Thoracic aorta (tissue), 2 donors: ENCODE results near the gene PRDM16. TPM values are rescaled to one million over a fixed set of nuclear protein-coding genes. Genes with fewer than 3 reads are reported as not detected.

Experiments used
- ATAC-seq: fragments of 150-250 bp; one replicate; pipeline ENCODE4 v1.8.0; 2017; ENCODE audit warnings: low read depth; ENCODE audit not compliant: insufficient number of reproducible peaks, low FRiP score
- DNase-seq: peaks from one replicate; pipeline ENCODE4 v3.0.0-alpha.2; 2020; ENCODE audit warnings: low spot score
- H3K27ac ChIP-seq, 2 donors: fragments of 200-600 bp; sonication (generic); 1 replicate in 1 of 2; 2 replicates in 1 of 2; pipeline ENCODE4 v1.5.1; 2016; ENCODE audit warnings: mild to moderate bottlenecking in 2 of 2, moderate library complexity in 2 of 2
- H3K27me3 ChIP-seq: fragments of 200-600 bp; sonication (generic); replicated peaks from 2 replicates; pipeline ENCODE4 v1.6.0; 2016; ENCODE audit warnings: mild to moderate bottlenecking; ENCODE audit not compliant: insufficient read depth
- H3K36me3 ChIP-seq: fragments of 200-600 bp; sonication (generic); one replicate; pipeline ENCODE4 v1.5.1; 2016
- H3K4me1 ChIP-seq, 2 donors: fragments of 200-600 bp; sonication (generic); 1 replicate in 1 of 2; 2 replicates in 1 of 2; pipeline versions ENCODE4 v1.5.1 to v1.6.0; 2016; ENCODE audit warnings: low read depth in 2 of 2, mild to moderate bottlenecking in 1 of 2; ENCODE audit not compliant: control insufficient read depth in 1 of 2
- H3K4me3 ChIP-seq: fragments of 200-600 bp; sonication (generic); 2 replicates; pipeline ENCODE4 v1.5.1; 2016; ENCODE audit warnings: mild to moderate bottlenecking
- H3K9me3 ChIP-seq: fragments of 200-600 bp; sonication (generic); 2 replicates; pipeline ENCODE4 v1.5.1; 2016
- total RNA-seq, 2 donors: library from RNA; depleted of rRNA; stranded (reverse); fragments of >200 nt; gene quantifications; one replicate each; pipeline versions ENCODE4 v1.1.0 to v1.2.3, GENCODE V29; 2016
- TF ChIP-seq, protein P1 (sequence below): fragments of 200-600 bp; sonication (generic); IDR thresholded peaks from one replicate; pipeline ENCODE4 v1.5.1; 2019; ENCODE audit warnings: antibody characterized with exemption

The PRDM16 gene
- total RNA-seq, 2 donors from 2014 or later: 68.9 to 85.4 TPM

DNA sequence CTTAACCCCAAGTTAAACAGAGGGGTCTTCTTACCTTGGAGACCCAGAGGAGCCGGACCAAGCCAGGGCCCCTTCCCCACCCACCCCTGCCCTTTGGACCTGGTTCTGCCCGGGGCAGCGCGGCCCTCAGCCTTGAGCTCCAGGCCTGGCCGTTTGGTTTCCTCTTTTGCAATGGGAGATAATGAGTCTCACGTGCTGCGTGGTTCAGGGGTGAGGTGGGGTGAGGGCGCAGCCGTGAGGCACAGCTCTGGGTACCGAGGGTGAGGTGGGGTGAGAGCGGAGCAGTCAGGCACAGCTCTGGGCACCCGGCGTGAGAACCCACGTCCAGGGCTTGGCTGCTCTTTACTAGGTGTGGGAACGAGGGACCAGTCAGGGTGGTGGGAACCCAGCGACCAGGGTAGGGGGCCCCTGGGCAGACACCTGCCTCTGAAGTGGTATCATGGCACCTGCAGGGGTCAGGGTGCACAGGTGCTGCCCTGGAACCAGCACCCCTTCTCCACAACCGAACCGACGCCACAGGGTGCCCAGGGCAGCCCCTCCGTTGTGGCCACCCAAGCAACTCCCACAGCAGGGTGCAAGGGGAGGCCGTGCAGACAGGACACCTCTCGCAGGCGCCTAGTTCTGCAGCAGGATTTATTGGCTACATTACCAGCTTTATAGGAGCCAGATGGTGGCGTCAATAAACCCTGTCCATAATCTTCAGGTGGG, 182.2 kb downstream of the PRDM16 start:
- H3K27ac ChIP-seq: no peak overlapping the region
- DNase-seq: no peak
- ATAC-seq: no peak
- H3K27me3 ChIP-seq: no peaks in the 10 kb centered on the region
- H3K36me3 ChIP-seq: no peaks in the 10 kb centered on the region
- peaks cover 12 to 25% of the 10 kb centered on the region in 2 donors for H3K4me1 ChIP-seq
- TF ChIP-seq, protein P1, sequence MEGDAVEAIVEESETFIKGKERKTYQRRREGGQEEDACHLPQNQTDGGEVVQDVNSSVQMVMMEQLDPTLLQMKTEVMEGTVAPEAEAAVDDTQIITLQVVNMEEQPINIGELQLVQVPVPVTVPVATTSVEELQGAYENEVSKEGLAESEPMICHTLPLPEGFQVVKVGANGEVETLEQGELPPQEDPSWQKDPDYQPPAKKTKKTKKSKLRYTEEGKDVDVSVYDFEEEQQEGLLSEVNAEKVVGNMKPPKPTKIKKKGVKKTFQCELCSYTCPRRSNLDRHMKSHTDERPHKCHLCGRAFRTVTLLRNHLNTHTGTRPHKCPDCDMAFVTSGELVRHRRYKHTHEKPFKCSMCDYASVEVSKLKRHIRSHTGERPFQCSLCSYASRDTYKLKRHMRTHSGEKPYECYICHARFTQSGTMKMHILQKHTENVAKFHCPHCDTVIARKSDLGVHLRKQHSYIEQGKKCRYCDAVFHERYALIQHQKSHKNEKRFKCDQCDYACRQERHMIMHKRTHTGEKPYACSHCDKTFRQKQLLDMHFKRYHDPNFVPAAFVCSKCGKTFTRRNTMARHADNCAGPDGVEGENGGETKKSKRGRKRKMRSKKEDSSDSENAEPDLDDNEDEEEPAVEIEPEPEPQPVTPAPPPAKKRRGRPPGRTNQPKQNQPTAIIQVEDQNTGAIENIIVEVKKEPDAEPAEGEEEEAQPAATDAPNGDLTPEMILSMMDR: no peak
- H3K4me3 ChIP-seq: no peak overlapping the region
- no peaks in the 10 kb centered on the region for H3K9me3 ChIP-seq

DNA sequence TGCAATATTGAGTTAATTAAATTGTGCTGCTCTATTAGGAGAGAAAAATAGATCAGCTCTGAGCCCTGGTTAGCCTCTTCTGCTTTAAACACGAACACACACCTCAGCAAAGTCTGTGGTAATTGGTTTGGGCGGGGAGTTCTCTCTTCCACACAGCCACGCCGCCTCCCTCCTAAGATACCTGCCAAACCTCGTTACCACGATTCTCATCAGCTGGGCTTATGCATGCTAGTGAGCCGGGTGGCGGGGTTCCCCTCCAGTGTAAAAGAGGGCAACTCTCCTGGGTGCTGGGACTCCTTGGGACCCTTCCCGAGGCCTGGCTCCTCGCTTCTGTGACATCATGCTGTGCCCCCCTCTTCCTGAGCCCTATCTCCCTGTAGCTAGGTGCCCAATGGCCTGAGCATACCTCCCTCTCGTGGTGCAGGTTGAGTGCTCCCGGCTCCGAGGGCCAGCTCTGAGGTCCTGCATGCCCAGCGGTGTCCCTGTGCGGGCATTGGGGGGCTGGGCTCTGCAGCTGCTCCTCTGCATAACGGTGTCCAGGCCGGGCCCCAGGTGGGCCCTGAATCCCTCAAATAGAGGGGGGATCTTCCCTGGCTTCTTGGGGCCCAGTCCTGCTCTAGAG, 182.9 kb downstream of the PRDM16 start:
- Histone ChIP-seq H3K27me3 (no peaks in the 10 kb centered on the region), H3K4me1 (peaks cover 12 to 24% of the 10 kb centered on the region in 2 donors), H3K9me3 (no peaks in the 10 kb centered on the region), H3K4me3 (no peak overlapping the region), H3K36me3 (no peaks in the 10 kb centered on the region), H3K27ac (no peak overlapping the region)
- ATAC-seq: no peak
- DNase-seq: no peak
- TF ChIP-seq, protein P1: no peak

DNA sequence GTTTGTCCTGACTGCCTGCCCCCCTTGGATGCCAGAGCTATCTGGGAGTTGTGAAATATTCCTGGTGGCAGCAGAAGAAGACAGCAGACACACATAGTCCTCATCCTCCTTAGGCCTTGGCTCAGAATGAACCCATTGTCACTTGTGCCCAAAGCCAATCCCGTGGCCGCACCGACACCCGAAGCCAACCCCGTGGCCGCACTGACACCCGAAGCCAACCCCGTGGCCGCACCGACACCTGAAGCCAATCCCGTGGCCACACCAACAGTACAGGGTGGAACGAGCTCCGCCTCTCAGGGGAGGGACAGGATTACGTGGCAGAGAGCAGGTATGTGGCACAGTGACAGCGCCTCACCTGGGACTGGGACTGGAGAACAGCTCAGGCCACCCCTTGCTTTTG, 186.7 kb downstream of the PRDM16 start:
- no peaks in the 10 kb centered on the region for H3K27me3 ChIP-seq
- H3K4me1 ChIP-seq: peaks cover 11 to 34% of the 10 kb centered on the region in 2 donors
- H3K36me3 ChIP-seq: no peaks in the 10 kb centered on the region
- TF ChIP-seq, protein P1: no peak
- no peak overlapping the region for H3K4me3 ChIP-seq
- DNase-seq (no peak), ATAC-seq (no peak)
- no peak overlapping the region for H3K27ac ChIP-seq
- no peaks in the 10 kb centered on the region for H3K9me3 ChIP-seq

DNA sequence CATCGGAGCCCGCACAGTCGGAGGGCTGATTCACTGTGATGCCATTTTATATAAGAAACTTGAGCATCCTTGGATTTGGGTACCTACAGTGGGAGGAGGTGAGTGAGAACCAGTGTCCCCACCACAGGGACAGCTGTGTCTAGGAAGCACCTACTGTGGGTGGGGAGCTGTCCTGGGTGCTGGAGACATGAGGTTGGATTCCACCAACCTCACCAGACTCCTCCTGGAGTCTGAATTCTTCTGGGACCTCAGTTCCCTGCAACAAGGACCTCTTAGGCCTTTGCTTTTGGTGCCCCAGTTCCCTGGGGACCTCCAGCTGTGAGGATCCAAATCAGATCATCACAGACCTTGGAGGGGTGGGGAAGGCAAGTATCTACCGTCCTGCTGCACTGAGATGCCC, 188.8 kb downstream of the PRDM16 start:
- ATAC-seq: no peak
- TF ChIP-seq, protein P1: no peak
- Histone ChIP-seq H3K4me1 (peaks cover 30 to 55% of the 10 kb centered on the region in 2 donors), H3K27me3 (no peaks in the 10 kb centered on the region), H3K9me3 (no peaks in the 10 kb centered on the region), H3K27ac (no peak overlapping the region), H3K4me3 (no peak overlapping the region), H3K36me3 (no peaks in the 10 kb centered on the region)
- DNase-seq: no peak

DNA sequence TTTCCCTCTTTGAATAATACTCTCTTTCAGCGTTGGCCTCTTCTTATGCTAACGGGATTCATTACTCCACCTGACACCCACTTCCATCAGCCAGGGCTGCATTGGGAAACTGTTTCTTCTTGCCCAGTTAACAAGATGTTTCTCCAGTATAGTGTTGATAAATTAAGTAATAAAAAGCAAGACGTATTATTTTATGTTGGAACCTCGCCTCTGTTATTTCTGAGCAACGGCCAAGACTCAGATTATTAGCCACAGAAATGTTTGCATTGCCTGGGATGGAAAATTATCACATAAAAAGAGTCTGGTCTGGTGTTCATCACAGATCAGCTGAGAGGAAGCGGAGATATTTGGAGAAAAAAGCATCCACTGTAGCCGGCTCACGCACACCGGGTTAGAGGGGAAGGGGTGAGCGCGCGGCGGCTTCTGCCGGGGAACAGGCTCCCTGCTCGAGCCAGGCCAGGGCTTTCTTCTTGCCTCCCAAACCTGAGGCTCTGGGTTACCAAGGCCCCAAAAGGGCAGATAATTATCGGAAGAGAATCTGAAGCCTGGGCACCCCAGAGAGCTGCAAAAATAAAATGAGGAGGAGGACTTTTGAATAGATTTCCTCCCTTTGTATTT, 189.5 kb downstream of the PRDM16 start:
- ATAC-seq (no peak), DNase-seq (no peak)
- H3K27me3 ChIP-seq: no peaks in the 10 kb centered on the region
- H3K4me1 ChIP-seq: peaks cover 37 to 62% of the 10 kb centered on the region in 2 donors
- H3K27ac ChIP-seq: peak overlapping the region; percentile 55 to 68
- peak overlapping the region; percentile 34 for H3K4me3 ChIP-seq
- no peaks in the 10 kb centered on the region for H3K36me3 ChIP-seq
- H3K9me3 ChIP-seq: no peaks in the 10 kb centered on the region
- TF ChIP-seq, protein P1: no peak
